Measurements from ENCODE around the gene ACO2.

The ACO2 gene

GRCh38 chr22:41544671-41545476 is 76.0 kb downstream of the ACO2 start:
- no peak for TF ChIP-seq REST (IDR thresholded peaks at IDR 0.05; ENCODE audit: insufficient read depth in 1 of 2, low read depth in 2 of 2, low read length in 2 of 2)
- 0 out of 2 replicates have a peak, but pooled peaks have one; percentile 43 for TF ChIP-seq TAF1 (IDR thresholded peaks at IDR 0.05; ENCODE audit: borderline replicate concordance, insufficient read depth, low read length)
- no peak for TF ChIP-seq POLR2AphosphoS5 (IDR thresholded peaks at IDR 0.05; ENCODE audit: low read depth, low read length)
- TF ChIP-seq FOXP2 (optimal IDR thresholded peaks at IDR 0.05; ENCODE audit: borderline replicate concordance, extremely low read depth, extremely low read length, insufficient read depth), result no peak
- 0 out of 2 replicates have a peak, but pooled peaks have one; percentile 31 for TF ChIP-seq SIN3A (IDR thresholded peaks at IDR 0.05; ENCODE audit: borderline replicate concordance, insufficient read depth, low read length)

- TF ChIP-seq TAF1 (IDR thresholded peaks at IDR 0.05; ENCODE audit: borderline replicate concordance, insufficient read depth, low read length) (no peak), FOXP2 (optimal IDR thresholded peaks at IDR 0.05; ENCODE audit: borderline replicate concordance, extremely low read depth, extremely low read length, insufficient read depth) (no peak), SIN3A (IDR thresholded peaks at IDR 0.05; ENCODE audit: borderline replicate concordance, insufficient read depth, low read length) (no peak), REST (IDR thresholded peaks at IDR 0.05; ENCODE audit: insufficient read depth in 1 of 2, low read depth in 2 of 2, low read length in 2 of 2) (no peak), POLR2AphosphoS5 (IDR thresholded peaks at IDR 0.05; ENCODE audit: low read depth, low read length) (no peak)
Observed at GRCh38 chr22:41548830-41549211, 79.9 kb downstream of the ACO2 start.

- TF ChIP-seq POLR2AphosphoS5 (IDR thresholded peaks at IDR 0.05; ENCODE audit: low read depth, low read length) (no peak), REST (IDR thresholded peaks at IDR 0.05; ENCODE audit: insufficient read depth in 1 of 2, low read depth in 2 of 2, low read length in 2 of 2) (no peak), FOXP2 (optimal IDR thresholded peaks at IDR 0.05; ENCODE audit: borderline replicate concordance, extremely low read depth, extremely low read length, insufficient read depth) (no peak), TAF1 (IDR thresholded peaks at IDR 0.05; ENCODE audit: borderline replicate concordance, insufficient read depth, low read length) (no peak), SIN3A (IDR thresholded peaks at IDR 0.05; ENCODE audit: borderline replicate concordance, insufficient read depth, low read length) (no peak)
Observed at GRCh38 chr22:41550952-41551491, 82.1 kb downstream of the ACO2 start.

DNA sequence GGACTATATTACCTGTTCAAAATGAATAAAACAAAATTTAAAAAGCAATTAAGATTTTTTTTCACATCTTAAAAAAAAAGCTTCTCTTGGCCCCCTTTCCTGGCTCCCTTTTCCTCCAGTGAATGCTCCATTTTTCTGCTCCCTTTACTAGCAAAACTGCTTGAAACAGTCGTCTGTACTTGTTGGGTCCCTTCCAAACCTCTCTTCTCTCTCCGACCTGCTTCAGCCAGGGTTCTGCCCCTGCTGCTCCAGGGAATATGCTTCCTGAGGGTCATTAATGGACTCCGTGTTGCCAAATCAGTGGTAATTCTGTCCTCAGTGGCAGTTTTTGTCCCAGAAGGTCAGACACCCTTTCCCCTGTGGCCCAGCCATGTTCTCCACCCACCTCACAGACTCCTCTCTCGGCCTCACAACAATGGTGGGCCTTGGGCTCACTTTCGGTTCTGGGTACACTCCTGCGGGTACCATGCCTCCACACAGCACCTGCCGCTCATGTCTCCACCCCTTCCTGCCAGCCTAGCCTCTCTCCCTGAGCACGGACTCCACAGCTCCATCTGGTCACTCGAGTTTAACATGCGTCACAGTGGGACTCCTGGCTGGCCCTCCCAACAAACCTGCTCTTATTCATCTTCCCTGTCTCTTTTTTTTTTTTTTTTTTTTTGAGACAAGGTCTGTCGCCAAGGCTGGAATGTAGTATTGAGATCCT is 83.1 kb downstream of the ACO2 start:
- TF ChIP-seq SIN3A (IDR thresholded peaks at IDR 0.05; ENCODE audit: borderline replicate concordance, insufficient read depth, low read length) (no peak), POLR2AphosphoS5 (IDR thresholded peaks at IDR 0.05; ENCODE audit: low read depth, low read length) (no peak), REST (IDR thresholded peaks at IDR 0.05; ENCODE audit: insufficient read depth in 1 of 2, low read depth in 2 of 2, low read length in 2 of 2) (no peak), FOXP2 (optimal IDR thresholded peaks at IDR 0.05; ENCODE audit: borderline replicate concordance, extremely low read depth, extremely low read length, insufficient read depth) (no peak), TAF1 (IDR thresholded peaks at IDR 0.05; ENCODE audit: borderline replicate concordance, insufficient read depth, low read length) (no peak)
